ENCODE measurements around the gene UXT. TPM values are rescaled to one million over a fixed set of nuclear protein-coding genes. Genes with fewer than 3 reads are reported as not detected.

Gene UXT
- total and polyA plus RNA-seq, 3 experiments from 2014 or later: 159 to 286 (median 168) TPM

DNA sequence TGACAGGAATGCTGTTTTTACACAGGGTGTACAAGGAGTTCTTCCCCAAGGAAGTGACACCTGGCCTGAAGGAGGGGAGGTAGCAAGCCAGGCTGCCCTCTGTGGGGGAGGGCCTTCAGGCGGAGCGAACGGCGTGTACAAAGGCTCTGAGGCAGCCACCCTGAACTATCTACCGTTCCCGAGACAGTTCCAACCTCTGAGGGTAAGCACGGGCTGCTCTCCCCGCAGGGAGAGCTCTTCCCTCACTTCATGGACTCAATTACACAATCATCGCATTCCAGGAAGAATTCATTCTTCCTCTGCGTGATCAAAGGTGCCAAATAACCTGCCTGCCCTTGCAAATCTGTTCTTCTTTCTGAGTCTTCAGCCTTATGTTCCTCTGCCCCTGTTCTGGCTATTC is 13.4 kb downstream of the UXT start:
- no peaks in the 10 kb centered on the region for H3K9me3 Mint-ChIP-seq
- Histone ChIP-seq H3K27me3 (ENCODE audit: insufficient read depth, low read length, poor library complexity, severe bottlenecking) (no peaks in the 10 kb centered on the region), H3K36me3 (ENCODE audit: insufficient read depth, low read length) (peaks cover 4% of the 10 kb centered on the region), H3K4me1 (ENCODE audit: insufficient read depth, low read length) (peaks cover 27% of the 10 kb centered on the region), H3K27ac (ENCODE audit: low read depth, low read length) (no peak overlapping the region), H3K4me3 (ENCODE audit: low read length) (no peak overlapping the region), H3K9me3 (ENCODE audit: low read length) (no peaks in the 10 kb centered on the region)
- DNase-seq: no peak
- H3K4me1 Mint-ChIP-seq: peaks cover 26 to 53% (median 32%) of the 10 kb centered on the region in 3 donors
- H3K27ac Mint-ChIP-seq: no peak overlapping the region
- ChIA-PET CTCF (no interaction called here), POLR2A (no interaction called here)
- peak overlapping the region in 1 of 7 donors; percentile 69 for H3K4me3 Mint-ChIP-seq
- H3K27me3 Mint-ChIP-seq: peaks cover 0 to 16% of the 10 kb centered on the region in 2 donors
- peaks cover 2 to 54% (median 5%) of the 10 kb centered on the region in 3 donors for H3K36me3 Mint-ChIP-seq

- H3K27me3 ChIP-seq (ENCODE audit: insufficient read depth, low read length, poor library complexity, severe bottlenecking): no peaks in the 10 kb centered on the region
- no peak for DNase-seq
- H3K27ac ChIP-seq (ENCODE audit: low read depth, low read length): no peak overlapping the region
- no peaks in the 10 kb centered on the region for H3K9me3 ChIP-seq (ENCODE audit: low read length)
- H3K4me3 ChIP-seq (ENCODE audit: low read length): no peak overlapping the region
- Mint-ChIP-seq H3K27ac (peak overlapping the region in 4 of 8 donors; percentile 3 to 72 (median 18)), H3K4me3 (peak overlapping the region in 1 of 7 donors; percentile 2), H3K27me3 (peaks cover 0 to 16% of the 10 kb centered on the region in 2 donors), H3K4me1 (peaks cover 26 to 51% (median 30%) of the 10 kb centered on the region in 3 donors), H3K9me3 (no peaks in the 10 kb centered on the region), H3K36me3 (peaks cover 2 to 62% (median 11%) of the 10 kb centered on the region in 3 donors)
- peaks cover 9% of the 10 kb centered on the region for H3K36me3 ChIP-seq (ENCODE audit: insufficient read depth, low read length)
- H3K4me1 ChIP-seq (ENCODE audit: insufficient read depth, low read length): peaks cover 27% of the 10 kb centered on the region
- ChIA-PET CTCF (no interaction called here), POLR2A (no interaction called here)
Measured at GRCh38 chrX:47644557-47645091, 14.4 kb downstream of the UXT start.

GRCh38 chrX:47643926-47644325 is 15.1 kb downstream of the UXT start:
- H3K27ac Mint-ChIP-seq: no peak overlapping the region
- H3K27me3 Mint-ChIP-seq: peaks cover 0 to 12% of the 10 kb centered on the region in 2 donors
- Histone ChIP-seq H3K27ac (ENCODE audit: low read depth, low read length) (no peak overlapping the region), H3K4me1 (ENCODE audit: insufficient read depth, low read length) (peaks cover 22% of the 10 kb centered on the region), H3K9me3 (ENCODE audit: low read length) (no peaks in the 10 kb centered on the region), H3K36me3 (ENCODE audit: insufficient read depth, low read length) (peaks cover 9% of the 10 kb centered on the region), H3K27me3 (ENCODE audit: insufficient read depth, low read length, poor library complexity, severe bottlenecking) (no peaks in the 10 kb centered on the region), H3K4me3 (ENCODE audit: low read length) (no peak overlapping the region)
- no peaks in the 10 kb centered on the region for H3K9me3 Mint-ChIP-seq
- ChIA-PET POLR2A (no interaction called here), CTCF (no interaction called here)
- H3K36me3 Mint-ChIP-seq: peaks cover 2 to 65% (median 12%) of the 10 kb centered on the region in 3 donors
- DNase-seq: no peak
- H3K4me3 Mint-ChIP-seq: no peak overlapping the region
- peaks cover 20 to 44% (median 23%) of the 10 kb centered on the region in 3 donors for H3K4me1 Mint-ChIP-seq

GRCh38 chrX:47638816-47639215 is 20.2 kb downstream of the UXT start:
- Histone ChIP-seq H3K27ac (ENCODE audit: low read depth, low read length) (no peak overlapping the region), H3K36me3 (ENCODE audit: insufficient read depth, low read length) (peaks cover 9% of the 10 kb centered on the region), H3K4me1 (ENCODE audit: insufficient read depth, low read length) (peaks cover 13% of the 10 kb centered on the region), H3K4me3 (ENCODE audit: low read length) (no peak overlapping the region), H3K27me3 (ENCODE audit: insufficient read depth, low read length, poor library complexity, severe bottlenecking) (no peaks in the 10 kb centered on the region), H3K9me3 (ENCODE audit: low read length) (no peaks in the 10 kb centered on the region)
- H3K9me3 Mint-ChIP-seq: no peaks in the 10 kb centered on the region
- CTCF ChIA-PET: no interaction called here
- peaks cover 2 to 62% (median 10%) of the 10 kb centered on the region in 3 donors for H3K36me3 Mint-ChIP-seq
- H3K27ac Mint-ChIP-seq: no peak overlapping the region
- POLR2A ChIA-PET: no interaction called here
- H3K27me3 Mint-ChIP-seq: peaks cover 0 to 3% of the 10 kb centered on the region in 2 donors
- DNase-seq: no peak
- H3K4me3 Mint-ChIP-seq: no peak overlapping the region
- peaks cover 0 to 2% (median 0%) of the 10 kb centered on the region in 3 donors for H3K4me1 Mint-ChIP-seq

GRCh38 chrX:47637546-47638195 is 21.3 kb downstream of the UXT start:
- peaks cover 2 to 58% (median 10%) of the 10 kb centered on the region in 3 donors for H3K36me3 Mint-ChIP-seq
- CTCF ChIA-PET: no interaction called here
- peaks cover 0 to 3% of the 10 kb centered on the region in 2 donors for H3K27me3 Mint-ChIP-seq
- DNase-seq: no peak
- no peaks in the 10 kb centered on the region for H3K9me3 Mint-ChIP-seq
- H3K4me3 ChIP-seq (ENCODE audit: low read length): no peak overlapping the region
- peaks cover 0 to 2% (median 0%) of the 10 kb centered on the region in 3 donors for H3K4me1 Mint-ChIP-seq
- peak overlapping the region in 1 of 8 donors; percentile 47 for H3K27ac Mint-ChIP-seq
- no peak overlapping the region for H3K4me3 Mint-ChIP-seq
- no peaks in the 10 kb centered on the region for H3K27me3 ChIP-seq (ENCODE audit: insufficient read depth, low read length, poor library complexity, severe bottlenecking)
- POLR2A ChIA-PET: no interaction called here
- peaks cover 9% of the 10 kb centered on the region for H3K36me3 ChIP-seq (ENCODE audit: insufficient read depth, low read length)
- H3K4me1 ChIP-seq (ENCODE audit: insufficient read depth, low read length): peaks cover 13% of the 10 kb centered on the region
- H3K27ac ChIP-seq (ENCODE audit: low read depth, low read length): no peak overlapping the region
- H3K9me3 ChIP-seq (ENCODE audit: low read length): no peaks in the 10 kb centered on the region

DNA sequence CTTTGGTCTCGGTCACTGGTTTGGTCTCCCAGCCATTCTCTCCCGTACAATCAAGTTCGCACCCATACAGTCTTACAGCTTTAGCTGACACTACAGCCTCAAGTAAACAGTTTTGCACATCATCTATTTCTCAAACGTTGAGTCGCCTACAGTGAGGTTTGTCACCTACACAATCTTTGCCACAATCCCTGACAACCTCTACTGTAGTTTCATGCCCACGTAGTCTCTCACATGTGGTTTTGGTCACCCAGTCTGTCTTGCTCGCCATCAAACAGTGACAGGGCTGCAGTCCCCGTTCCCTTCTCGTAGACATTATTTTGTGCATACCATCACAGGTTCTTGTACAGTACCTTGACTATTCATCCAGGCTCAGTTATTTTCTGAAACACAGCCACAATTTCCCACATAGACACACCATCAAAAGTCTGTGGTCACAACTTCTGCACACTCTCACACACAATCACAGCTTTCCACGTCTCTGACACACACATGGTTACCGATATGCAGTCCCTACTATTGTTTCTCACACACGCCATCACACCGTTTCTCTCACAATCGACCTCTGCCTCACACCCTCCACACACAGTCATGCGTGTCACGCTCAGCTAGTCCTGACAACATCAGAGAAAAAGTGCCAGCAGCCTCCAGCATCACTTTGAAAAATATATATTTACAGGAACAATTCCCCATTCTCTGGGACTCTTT is 24.0 kb downstream of the UXT start:
- POLR2A ChIA-PET: no interaction called here
- DNase-seq: peak in 2 of 5 donors; percentile 48 to 52
- Histone ChIP-seq H3K27me3 (ENCODE audit: insufficient read depth, low read length, poor library complexity, severe bottlenecking) (no peaks in the 10 kb centered on the region), H3K9me3 (ENCODE audit: low read length) (no peaks in the 10 kb centered on the region), H3K36me3 (ENCODE audit: insufficient read depth, low read length) (peaks cover under 1% of the 10 kb centered on the region), H3K4me3 (ENCODE audit: low read length) (no peak overlapping the region), H3K27ac (ENCODE audit: low read depth, low read length) (no peak overlapping the region), H3K4me1 (ENCODE audit: insufficient read depth, low read length) (peaks cover 13% of the 10 kb centered on the region)
- CTCF ChIA-PET: no interaction called here
- peaks cover 0 to 38% (median 5%) of the 10 kb centered on the region in 3 donors for H3K36me3 Mint-ChIP-seq
- H3K9me3 Mint-ChIP-seq: no peaks in the 10 kb centered on the region
- no peak overlapping the region for H3K4me3 Mint-ChIP-seq
- peaks cover 3 to 6% (median 3%) of the 10 kb centered on the region in 3 donors for H3K4me1 Mint-ChIP-seq
- H3K27me3 Mint-ChIP-seq: peaks cover 0 to 3% of the 10 kb centered on the region in 2 donors
- H3K27ac Mint-ChIP-seq: no peak overlapping the region

DNA sequence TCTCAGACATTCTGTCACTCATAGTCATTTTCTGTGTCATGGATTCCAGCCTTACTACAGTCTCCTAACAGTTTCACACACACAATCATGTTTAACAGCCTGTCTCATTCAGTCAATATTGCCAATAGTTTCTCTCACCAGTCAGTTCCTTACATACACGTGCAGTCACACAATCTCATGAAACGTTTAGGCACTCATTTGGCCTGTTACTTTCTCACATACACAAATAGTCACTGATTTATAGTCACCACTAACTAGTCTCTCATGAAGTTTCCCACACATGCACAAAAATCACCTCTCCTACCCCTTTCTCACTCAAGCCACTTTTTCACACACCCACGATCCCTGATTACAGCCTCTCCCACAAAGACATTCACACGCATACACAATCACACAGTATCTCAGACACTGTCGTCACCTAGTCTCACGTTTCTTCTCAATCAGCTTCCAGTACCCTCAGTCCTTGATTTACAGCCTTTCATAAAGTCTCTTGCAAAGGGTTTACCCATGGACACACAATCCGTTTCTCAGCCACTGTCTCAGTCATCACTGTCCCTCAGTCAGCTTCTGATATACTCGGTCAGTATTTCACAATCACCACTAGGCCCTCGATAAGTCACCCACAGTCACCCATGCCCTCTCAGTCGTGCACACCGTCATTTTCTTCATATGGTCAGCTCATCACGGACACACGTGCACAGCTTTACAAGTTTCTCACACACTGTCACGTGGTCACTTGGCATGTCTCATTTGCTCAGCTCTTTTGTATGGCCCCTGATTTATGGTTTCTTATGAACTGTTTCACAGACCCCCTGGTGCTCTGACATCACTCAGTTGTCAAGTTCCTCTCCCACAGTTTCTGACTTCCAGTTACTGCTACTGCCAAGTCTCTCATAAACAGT is 25.0 kb downstream of the UXT start:
- H3K4me1 ChIP-seq (ENCODE audit: insufficient read depth, low read length): peaks cover 13% of the 10 kb centered on the region
- H3K4me3 ChIP-seq (ENCODE audit: low read length): no peak overlapping the region
- CTCF ChIA-PET: no interaction called here
- no peaks in the 10 kb centered on the region for H3K9me3 ChIP-seq (ENCODE audit: low read length)
- H3K27ac ChIP-seq (ENCODE audit: low read depth, low read length): no peak overlapping the region
- POLR2A ChIA-PET: no interaction called here
- no peak overlapping the region for H3K4me3 Mint-ChIP-seq
- H3K36me3 Mint-ChIP-seq: peaks cover 0 to 27% (median 0%) of the 10 kb centered on the region in 3 donors
- H3K36me3 ChIP-seq (ENCODE audit: insufficient read depth, low read length): no peaks in the 10 kb centered on the region
- peaks cover 7 to 15% (median 9%) of the 10 kb centered on the region in 3 donors for H3K4me1 Mint-ChIP-seq
- no peak for DNase-seq
- peaks cover 0 to 3% of the 10 kb centered on the region in 2 donors for H3K27me3 Mint-ChIP-seq
- H3K9me3 Mint-ChIP-seq: no peaks in the 10 kb centered on the region
- H3K27ac Mint-ChIP-seq: no peak overlapping the region
- H3K27me3 ChIP-seq (ENCODE audit: insufficient read depth, low read length, poor library complexity, severe bottlenecking): no peaks in the 10 kb centered on the region

All from CD8-positive, alpha-beta memory T cell (primary cell).